ENCODE data around the gene EN2. TPM values are rescaled to one million over a fixed set of nuclear protein-coding genes. Genes with fewer than 3 reads are reported as not detected.

Gene EN2
- total RNA-seq, 8 experiments from 2014 or later, result 0.10 to 1.3 (median 0.49) TPM; not detected in 1

- in situ Hi-C loops (cut with MboI; ENCODE audit: low pct_unique_long_range_greater_than_20kb in 2 of 9, low sequenced_read_pairs in 9 of 9, unreplicated experiment in 9 of 9), result loop anchor here in 1 of 9 experiments (25.0 kb wide), 1 partner anchor 343 kb away; no protein-coding TSS in a partner anchor
- 79 to 93% methylated on average over 8 to 9 of the region's 16 CpGs; no CpG with 5 or more reads in 8 of the 10 experiments for WGBS, 10 experiments
- Histone ChIP-seq H3K27ac (no peak overlapping the region), H3K4me3 (no peak overlapping the region), H3K4me1 (replicated peaks in 1 of 2) (no peaks in the 10 kb centered on the region)
- ATAC-seq (replicated peaks in 6 of 8), result no peak
Measured at GRCh38 chr7:155418941-155419755, 38.8 kb upstream of the EN2 start.

GRCh38 chr7:155420116-155420515, 37.8 kb upstream of the EN2 start:
- no peak for ATAC-seq (replicated peaks in 6 of 8)
- Histone ChIP-seq H3K27ac (no peak overlapping the region), H3K4me1 (replicated peaks in 1 of 2) (no peaks in the 10 kb centered on the region), H3K4me3 (no peak overlapping the region)
- 0 to 100% (median 67%) methylated on average over 1 to 5 of the region's 8 CpGs; no CpG with 5 or more reads in 2 of the 10 experiments for WGBS, 10 experiments
- in situ Hi-C loops (cut with MboI; ENCODE audit: low pct_unique_long_range_greater_than_20kb in 2 of 9, low sequenced_read_pairs in 9 of 9, unreplicated experiment in 9 of 9), result loop anchor here in 1 of 9 experiments (25.0 kb wide), 1 partner anchor 342 kb away; no protein-coding TSS in a partner anchor

- ATAC-seq (replicated peaks in 6 of 8), result no peak
- in situ Hi-C loops (cut with MboI; ENCODE audit: low pct_unique_long_range_greater_than_20kb in 2 of 9, low sequenced_read_pairs in 9 of 9, unreplicated experiment in 9 of 9), result loop anchor here in 1 of 9 experiments (25.0 kb wide), 1 partner anchor 340 kb away; no protein-coding TSS in a partner anchor
- Histone ChIP-seq H3K4me1 (replicated peaks in 1 of 2) (no peaks in the 10 kb centered on the region), H3K4me3 (no peak overlapping the region), H3K27ac (no peak overlapping the region)
- 0 to 60% (median 35%) methylated on average over 1 to 2 of the region's 10 CpGs; no CpG with 5 or more reads in 6 of the 10 experiments for whole genome bisulfite sequencing, 10 experiments
Measured at GRCh38 chr7:155422151-155422550, 35.8 kb upstream of the EN2 start.

GRCh38 chr7:155422599-155423336, 35.2 kb upstream of the EN2 start:
- H3K27ac ChIP-seq, result no peak overlapping the region
- H3K4me3 ChIP-seq, result no peak overlapping the region
- WGBS, 10 experiments, result 28 to 100% (median 70%) methylated on average over 1 to 5 of the region's 19 CpGs; no CpG with 5 or more reads in 6 of the 10 experiments
- in situ Hi-C loops (cut with MboI; ENCODE audit: low pct_unique_long_range_greater_than_20kb in 2 of 9, low sequenced_read_pairs in 9 of 9, unreplicated experiment in 9 of 9), result loop anchor here in 1 of 9 experiments (25.0 kb wide), 1 partner anchor 340 kb away; no protein-coding TSS in a partner anchor
- no peak for ATAC-seq (replicated peaks in 6 of 8)
- H3K4me1 ChIP-seq (replicated peaks in 1 of 2), result no peaks in the 10 kb centered on the region

- H3K4me1 ChIP-seq (replicated peaks in 1 of 2), result no peaks in the 10 kb centered on the region
- H3K4me3 ChIP-seq, result no peak overlapping the region
- 0 to 80% (median 73%) methylated on average over 1 to 4 of the region's 24 CpGs; no CpG with 5 or more reads in 4 of the 10 experiments for WGBS, 10 experiments
- in situ Hi-C loops (cut with MboI; ENCODE audit: low pct_unique_long_range_greater_than_20kb in 2 of 9, low sequenced_read_pairs in 9 of 9, unreplicated experiment in 9 of 9), result loop anchor here in 1 of 9 experiments (25.0 kb wide), 1 partner anchor 339 kb away; no protein-coding TSS in a partner anchor
- ATAC-seq (replicated peaks in 6 of 8), result no peak
- H3K27ac ChIP-seq, result no peak overlapping the region
Measured at GRCh38 chr7:155423337-155424285, 34.3 kb upstream of the EN2 start.

- no peak overlapping the region for H3K27ac ChIP-seq
- no peak overlapping the region for H3K4me3 ChIP-seq
- WGBS, 10 experiments, result 0 to 95% (median 67%) methylated on average over 2 to 8 of the region's 22 CpGs; no CpG with 5 or more reads in 5 of the 10 experiments
- H3K4me1 ChIP-seq (replicated peaks in 1 of 2), result no peaks in the 10 kb centered on the region
- ATAC-seq (replicated peaks in 6 of 8), result no peak
- in situ Hi-C loops (cut with MboI; ENCODE audit: low pct_unique_long_range_greater_than_20kb in 2 of 9, low sequenced_read_pairs in 9 of 9, unreplicated experiment in 9 of 9), result loop anchor here in 1 of 9 experiments (25.0 kb wide), 1 partner anchor 338 kb away; no protein-coding TSS in a partner anchor
Measured at GRCh38 chr7:155424301-155425010, 33.5 kb upstream of the EN2 start.

GRCh38 chr7:155425011-155425340, 33.0 kb upstream of the EN2 start:
- in situ Hi-C loops (cut with MboI; ENCODE audit: low pct_unique_long_range_greater_than_20kb in 2 of 9, low sequenced_read_pairs in 9 of 9, unreplicated experiment in 9 of 9), result no loop called here
- no peaks in the 10 kb centered on the region for H3K4me1 ChIP-seq (replicated peaks in 1 of 2)
- ATAC-seq (replicated peaks in 6 of 8), result no peak
- WGBS, 10 experiments, result 0 to 92% (median 61%) methylated on average over 1 to 6 of the region's 7 CpGs; no CpG with 5 or more reads in 5 of the 10 experiments
- no peak overlapping the region for H3K27ac ChIP-seq
- no peak overlapping the region for H3K4me3 ChIP-seq

GRCh38 chr7:155425887-155426286, 32.0 kb upstream of the EN2 start:
- no peak for ATAC-seq (replicated peaks in 6 of 8)
- Histone ChIP-seq H3K4me3 (no peak overlapping the region), H3K4me1 (replicated peaks in 1 of 2) (no peaks in the 10 kb centered on the region), H3K27ac (no peak overlapping the region)
- in situ Hi-C loops (cut with MboI; ENCODE audit: low pct_unique_long_range_greater_than_20kb in 2 of 9, low sequenced_read_pairs in 9 of 9, unreplicated experiment in 9 of 9), result no loop called here
- WGBS, 10 experiments, result 0 to 67% (median 47%) methylated on average over 2 to 9 of the region's 9 CpGs; no CpG with 5 or more reads in 3 of the 10 experiments

- 0 to 93% (median 70%) methylated on average over 1 to 6 of the region's 20 CpGs; no CpG with 5 or more reads in 3 of the 10 experiments for WGBS, 10 experiments
- Histone ChIP-seq H3K27ac (no peak overlapping the region), H3K4me1 (replicated peaks in 1 of 2) (no peaks in the 10 kb centered on the region), H3K4me3 (no peak overlapping the region)
- ATAC-seq (replicated peaks in 6 of 8), result no peak
- in situ Hi-C loops (cut with MboI; ENCODE audit: low pct_unique_long_range_greater_than_20kb in 2 of 9, low sequenced_read_pairs in 9 of 9, unreplicated experiment in 9 of 9), result no loop called here
Measured at GRCh38 chr7:155426543-155427410, 31.2 kb upstream of the EN2 start.

GRCh38 chr7:155427411-155428038, 30.4 kb upstream of the EN2 start:
- WGBS, 10 experiments, result 0 to 93% (median 67%) methylated on average over 1 to 5 of the region's 20 CpGs; no CpG with 5 or more reads in 4 of the 10 experiments
- Histone ChIP-seq H3K4me1 (replicated peaks in 1 of 2) (no peaks in the 10 kb centered on the region), H3K4me3 (no peak overlapping the region), H3K27ac (no peak overlapping the region)
- ATAC-seq (replicated peaks in 6 of 8), result no peak
- in situ Hi-C loops (cut with MboI; ENCODE audit: low pct_unique_long_range_greater_than_20kb in 2 of 9, low sequenced_read_pairs in 9 of 9, unreplicated experiment in 9 of 9), result no loop called here

Measured in motor neuron (in vitro differentiated cells).